Upper lobe of right lung (tissue), 1 donor: Measurements from ENCODE around the gene NDC80. TPM values are rescaled to one million over a fixed set of nuclear protein-coding genes. Genes with fewer than 3 reads are reported as not detected.

Experiments used
- ATAC-seq: fragments of 200-7000 bp; cut with Tn5 transposase; one replicate; pipeline ENCODE4 v1.9.1; 2020; ENCODE audit warnings: mild to moderate bottlenecking, moderate library complexity
- DNase-seq: peaks from one replicate; pipeline ENCODE4 v3.0.0-alpha.2; 2020
- H3K27ac ChIP-seq: fragments of 200-600 bp; one replicate; pipeline ENCODE4 v1.8.0; 2022
- H3K27me3 ChIP-seq: fragments of 200-600 bp; one replicate; pipeline ENCODE4 v1.8.0; 2022; ENCODE audit warnings: mild to moderate bottlenecking
- H3K36me3 ChIP-seq: fragments of 200-600 bp; one replicate; pipeline ENCODE4 v1.8.0; 2022
- H3K4me1 ChIP-seq: fragments of 200-600 bp; one replicate; pipeline ENCODE4 v1.8.0; 2022
- H3K4me3 ChIP-seq: fragments of 200-600 bp; one replicate; pipeline ENCODE4 v1.8.0; 2022; ENCODE audit warnings: mild to moderate bottlenecking
- H3K9me3 ChIP-seq: fragments of 200-600 bp; one replicate; pipeline ENCODE4 v1.8.0; 2022
- CTCF ChIP-seq: fragments of 200-600 bp; IDR thresholded peaks from one replicate; pipeline ENCODE4 v1.8.0; 2022; ENCODE audit warnings: antibody characterized with exemption
- intact Hi-C: fragments of 100-400 bp; cut with DNase I; formaldehyde crosslinking; loops from one replicate; pipeline ENCODE4 v1.11.0; 2022
- total RNA-seq: library from RNA; stranded (reverse); fragmentation: NEBNext Ultra II Directional; extraction: Animal tissue kit (Norgen Biotek cat#: 25700); gene quantifications from one replicate; pipeline ENCODE4 v1.2.1, GENCODE V29; 2021
- donor health status: DM: no; HTN: yes; CAD: no; lungs with severe emphysema.

Gene NDC80
- total RNA-seq, 1 donor from 2014 or later, result 0.69 TPM

GRCh38 chr18:2588666-2589344 is 17.4 kb downstream of the NDC80 start:
- no peaks in the 10 kb centered on the region for H3K27me3 ChIP-seq
- DNase-seq (no peak), ATAC-seq (no peak)
- H3K4me3 ChIP-seq, result no peak overlapping the region
- no peaks in the 10 kb centered on the region for H3K4me1 ChIP-seq
- no peaks in the 10 kb centered on the region for H3K9me3 ChIP-seq
- intact Hi-C loops, result no loop called here
- no peaks in the 10 kb centered on the region for H3K36me3 ChIP-seq
- H3K27ac ChIP-seq, result no peak overlapping the region
- no peak for TF ChIP-seq CTCF

- DNase-seq, result no peak
- no peak for ATAC-seq
- H3K4me1 ChIP-seq, result no peaks in the 10 kb centered on the region
- TF ChIP-seq CTCF, result no peak
- no peak overlapping the region for H3K4me3 ChIP-seq
- H3K36me3 ChIP-seq, result no peaks in the 10 kb centered on the region
- H3K27me3 ChIP-seq, result no peaks in the 10 kb centered on the region
- no peak overlapping the region for H3K27ac ChIP-seq
- intact Hi-C loops, result no loop called here
- no peaks in the 10 kb centered on the region for H3K9me3 ChIP-seq
These were observed 18.1 kb downstream of the NDC80 start for GRCh38 chr18:2589345-2590068.

GRCh38 chr18:2590303-2590702 is 18.9 kb downstream of the NDC80 start:
- ATAC-seq (no peak), DNase-seq (no peak)
- intact Hi-C loops, result no loop called here
- no peak for TF ChIP-seq CTCF
- Histone ChIP-seq H3K27ac (no peak overlapping the region), H3K4me3 (no peak overlapping the region), H3K36me3 (no peaks in the 10 kb centered on the region), H3K27me3 (no peaks in the 10 kb centered on the region), H3K9me3 (no peaks in the 10 kb centered on the region), H3K4me1 (no peaks in the 10 kb centered on the region)

GRCh38 chr18:2597639-2598038 is 26.3 kb downstream of the NDC80 start:
- ATAC-seq (no peak), DNase-seq (no peak)
- intact Hi-C loops, result no loop called here
- H3K4me3 ChIP-seq, result no peak overlapping the region
- no peak overlapping the region for H3K27ac ChIP-seq
- no peaks in the 10 kb centered on the region for H3K4me1 ChIP-seq
- no peaks in the 10 kb centered on the region for H3K27me3 ChIP-seq
- TF ChIP-seq CTCF, result no peak
- H3K9me3 ChIP-seq, result no peaks in the 10 kb centered on the region
- no peaks in the 10 kb centered on the region for H3K36me3 ChIP-seq

GRCh38 chr18:2602844-2603243 is 31.5 kb downstream of the NDC80 start:
- intact Hi-C loops, result no loop called here

More at GRCh38 chr18:2602844-2603243, 31.5 kb downstream of the NDC80 start:
- TF ChIP-seq CTCF, result no peak
- Histone ChIP-seq H3K4me1 (peaks cover 6% of the 10 kb centered on the region), H3K36me3 (no peaks in the 10 kb centered on the region), H3K27me3 (no peaks in the 10 kb centered on the region), H3K4me3 (no peak overlapping the region), H3K9me3 (no peaks in the 10 kb centered on the region), H3K27ac (no peak overlapping the region)
- DNase-seq (no peak), ATAC-seq (no peak)
